Measurements from ENCODE around the gene FRMD8. TPM values are rescaled to one million over a fixed set of nuclear protein-coding genes. Genes with fewer than 3 reads are reported as not detected.

FRMD8 gene
- total and polyA plus RNA-seq, 10 donors: 19.3 to 128 (median 84.0) TPM

DNA sequence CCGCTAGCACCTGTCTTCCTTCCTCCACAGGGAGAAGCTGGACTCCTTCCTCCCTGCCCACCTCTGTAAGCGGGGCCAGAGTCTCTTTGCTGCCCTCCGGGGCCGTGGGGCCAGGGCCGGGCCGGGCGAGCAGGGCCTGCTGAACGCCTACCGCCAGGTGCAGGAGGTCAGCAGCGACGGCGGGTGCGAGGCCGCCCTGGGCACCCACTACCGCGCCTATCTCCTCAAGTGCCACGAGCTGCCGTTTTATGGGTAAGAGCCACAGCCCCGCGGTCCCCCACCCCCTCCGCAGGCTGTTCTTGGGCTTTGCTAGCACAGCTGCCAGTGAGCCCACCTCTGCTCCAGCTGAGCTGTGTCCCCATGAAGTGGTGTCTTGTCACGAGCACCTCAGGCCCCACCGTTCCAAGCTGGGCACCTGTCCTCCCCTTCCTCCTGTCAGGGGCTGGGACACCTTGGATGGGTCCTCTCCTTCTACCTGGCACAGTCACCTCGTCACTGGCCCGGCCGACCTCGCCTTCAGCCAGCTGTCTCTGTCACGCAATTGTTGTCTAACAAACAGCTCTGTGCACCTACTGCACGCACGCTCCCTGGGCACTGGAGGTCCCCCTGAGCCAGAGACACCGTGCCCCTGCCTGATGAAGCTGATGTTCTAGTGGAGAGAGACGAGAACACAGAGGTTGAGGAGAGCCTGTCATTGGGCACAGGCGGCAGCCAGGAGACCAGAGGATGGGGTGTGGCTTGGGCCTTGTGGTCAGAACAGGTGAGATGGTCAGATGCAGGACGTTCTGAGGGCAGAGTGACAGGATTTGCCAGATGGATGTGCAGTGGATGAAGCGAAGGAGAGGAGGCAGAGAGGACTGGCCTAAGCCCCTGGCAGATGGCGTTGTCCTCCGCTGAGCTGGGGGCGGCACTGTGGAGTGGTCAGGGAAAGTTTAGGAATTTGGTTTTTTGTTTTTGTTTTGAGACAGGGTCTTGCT is 10.6 kb downstream of the FRMD8 start:
- no peak for TF ChIP-seq POLR2A (IDR thresholded peaks at IDR 0.05)
- peak in 1 of 3 donors; percentile 24 for TF ChIP-seq POLR2AphosphoS5 (IDR thresholded peaks at IDR 0.05)
- H3K4me3 ChIP-seq: no peak overlapping the region
- H3K9me3 ChIP-seq: no peaks in the 10 kb centered on the region
- H3K36me3 ChIP-seq: peaks cover 7 to 100% (median 88%) of the 10 kb centered on the region in 6 donors
- H3K27me3 ChIP-seq (replicated peaks in 1 of 7): no peaks in the 10 kb centered on the region
- WGBS, 5 donors: 89 to 96% (median 92%) methylated on average over 26 to 38 of the region's 38 CpGs
- intact Hi-C loops (cut with DNase I; ENCODE audit: low total_unique reads): no loop called here
- no peak for DNase-seq
- H3K4me1 ChIP-seq: peaks cover 8 to 20% (median 12%) of the 10 kb centered on the region in 6 donors
- no peak overlapping the region for H3K27ac ChIP-seq

DNA sequence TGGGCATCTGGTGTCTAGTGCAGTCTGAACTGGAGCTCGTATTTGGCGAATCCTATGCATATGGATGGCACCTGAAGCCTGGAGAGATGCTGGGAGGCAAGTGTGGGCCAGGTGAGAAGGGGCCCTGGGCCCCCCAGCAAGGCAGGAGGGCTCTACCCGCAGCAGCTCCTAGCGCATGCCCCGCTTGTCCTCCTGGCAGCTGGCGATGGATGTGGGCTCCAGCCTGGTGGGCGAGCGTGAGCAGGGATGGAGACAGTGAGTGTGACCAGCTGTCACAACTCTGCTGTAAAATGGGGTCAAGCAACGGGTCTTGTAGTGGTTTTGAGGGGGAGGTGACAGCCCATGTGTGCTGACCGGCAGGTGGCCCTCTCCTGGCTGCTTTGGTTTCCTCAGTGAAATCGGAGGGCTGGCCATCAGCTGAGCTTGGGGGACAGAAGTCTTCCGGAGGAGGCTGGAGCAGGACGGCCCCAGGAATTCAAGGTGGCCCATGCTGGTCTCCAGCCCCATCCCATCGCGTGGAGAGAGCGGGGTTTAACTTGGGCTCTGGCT is 12.0 kb downstream of the FRMD8 start:
- 81 to 93% (median 90%) methylated on average over 13 to 16 of the region's 16 CpGs for WGBS, 5 donors
- no peaks in the 10 kb centered on the region for H3K9me3 ChIP-seq
- H3K4me1 ChIP-seq: peaks cover 1 to 20% (median 10%) of the 10 kb centered on the region in 6 donors
- peaks cover 7 to 100% (median 85%) of the 10 kb centered on the region in 6 donors for H3K36me3 ChIP-seq
- intact Hi-C loops (cut with DNase I; ENCODE audit: low total_unique reads): no loop called here
- H3K27ac ChIP-seq: no peak overlapping the region
- TF ChIP-seq, protein P1, sequence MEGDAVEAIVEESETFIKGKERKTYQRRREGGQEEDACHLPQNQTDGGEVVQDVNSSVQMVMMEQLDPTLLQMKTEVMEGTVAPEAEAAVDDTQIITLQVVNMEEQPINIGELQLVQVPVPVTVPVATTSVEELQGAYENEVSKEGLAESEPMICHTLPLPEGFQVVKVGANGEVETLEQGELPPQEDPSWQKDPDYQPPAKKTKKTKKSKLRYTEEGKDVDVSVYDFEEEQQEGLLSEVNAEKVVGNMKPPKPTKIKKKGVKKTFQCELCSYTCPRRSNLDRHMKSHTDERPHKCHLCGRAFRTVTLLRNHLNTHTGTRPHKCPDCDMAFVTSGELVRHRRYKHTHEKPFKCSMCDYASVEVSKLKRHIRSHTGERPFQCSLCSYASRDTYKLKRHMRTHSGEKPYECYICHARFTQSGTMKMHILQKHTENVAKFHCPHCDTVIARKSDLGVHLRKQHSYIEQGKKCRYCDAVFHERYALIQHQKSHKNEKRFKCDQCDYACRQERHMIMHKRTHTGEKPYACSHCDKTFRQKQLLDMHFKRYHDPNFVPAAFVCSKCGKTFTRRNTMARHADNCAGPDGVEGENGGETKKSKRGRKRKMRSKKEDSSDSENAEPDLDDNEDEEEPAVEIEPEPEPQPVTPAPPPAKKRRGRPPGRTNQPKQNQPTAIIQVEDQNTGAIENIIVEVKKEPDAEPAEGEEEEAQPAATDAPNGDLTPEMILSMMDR (IDR thresholded peaks at IDR 0.05 in 8 of 11, conservative IDR thresholded peaks at IDR 0.05 in 3 of 11): no peak
- TF ChIP-seq POLR2AphosphoS5 (IDR thresholded peaks at IDR 0.05): peak in 2 of 3 donors; percentile 15 to 56
- H3K27me3 ChIP-seq (replicated peaks in 1 of 7): no peaks in the 10 kb centered on the region
- no peak for DNase-seq
- no peak overlapping the region for H3K4me3 ChIP-seq

DNA sequence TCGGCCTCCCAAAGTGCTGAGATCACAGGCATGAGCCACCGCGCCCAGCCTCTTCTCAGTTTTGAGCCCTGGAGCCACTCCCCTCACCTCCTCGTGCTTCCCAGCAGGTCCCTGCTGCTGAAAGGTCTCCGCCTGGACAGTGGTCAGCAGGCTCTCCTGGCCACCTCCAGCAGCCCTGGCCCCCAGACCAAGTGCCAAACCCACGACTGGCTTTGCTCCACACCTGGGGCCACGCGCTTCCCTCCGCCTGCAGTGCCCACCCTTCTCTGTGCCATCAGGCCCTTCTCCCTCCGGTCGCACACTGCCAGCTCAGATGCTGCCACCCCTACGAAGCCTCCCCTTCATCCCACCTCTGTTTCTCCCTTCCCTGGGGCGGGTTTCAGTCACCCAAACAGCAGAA is 12.8 kb downstream of the FRMD8 start:
- 91 to 97% (median 93%) methylated on average over 12 to 13 of the region's 13 CpGs for WGBS, 5 donors
- Histone ChIP-seq H3K27me3 (replicated peaks in 1 of 7) (no peaks in the 10 kb centered on the region), H3K4me1 (peaks cover 9 to 24% (median 17%) of the 10 kb centered on the region in 6 donors), H3K27ac (no peak overlapping the region), H3K9me3 (no peaks in the 10 kb centered on the region), H3K36me3 (peaks cover 7 to 100% (median 83%) of the 10 kb centered on the region in 6 donors), H3K4me3 (no peak overlapping the region)
- intact Hi-C loops (cut with DNase I; ENCODE audit: low total_unique reads): no loop called here
- DNase-seq: no peak
- TF ChIP-seq, protein P1 (IDR thresholded peaks at IDR 0.05 in 8 of 11, conservative IDR thresholded peaks at IDR 0.05 in 3 of 11): no peak
- peak in 1 of 3 donors; percentile 34 for TF ChIP-seq POLR2AphosphoS5 (IDR thresholded peaks at IDR 0.05)
- TF ChIP-seq POLR2A (IDR thresholded peaks at IDR 0.05): no peak

DNA sequence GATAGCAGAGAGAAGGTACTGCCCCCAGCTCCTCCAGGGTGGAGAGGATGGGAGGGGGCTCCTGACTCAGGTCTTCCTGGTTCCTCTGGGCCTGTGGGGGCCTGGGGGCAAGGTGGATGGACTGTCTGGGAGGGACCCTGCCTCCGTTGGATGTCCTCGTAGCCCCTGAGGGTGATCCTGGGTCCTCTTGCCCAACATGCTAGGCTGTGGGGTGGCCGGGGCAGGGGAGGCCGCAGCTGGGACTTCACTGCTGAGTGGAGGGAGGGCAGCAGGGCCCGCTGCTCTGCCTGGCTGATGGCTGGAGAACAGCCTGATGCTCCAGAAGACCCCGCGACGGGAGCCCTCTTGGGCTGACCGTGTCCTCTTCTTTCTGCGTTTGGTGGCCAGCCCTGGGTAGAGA is 13.4 kb downstream of the FRMD8 start:
- no peak for DNase-seq
- TF ChIP-seq, protein P1 (IDR thresholded peaks at IDR 0.05 in 8 of 11, conservative IDR thresholded peaks at IDR 0.05 in 3 of 11): no peak
- TF ChIP-seq POLR2AphosphoS5 (IDR thresholded peaks at IDR 0.05) (no peak), POLR2A (IDR thresholded peaks at IDR 0.05) (no peak)
- intact Hi-C loops (cut with DNase I; ENCODE audit: low total_unique reads): no loop called here
- WGBS, 5 donors: 92 to 97% (median 95%) methylated on average over 8 to 10 of the region's 10 CpGs
- H3K27ac ChIP-seq: peak overlapping the region in 1 of 8 donors; percentile 23
- peaks cover 14 to 30% (median 23%) of the 10 kb centered on the region in 6 donors for H3K4me1 ChIP-seq
- no peaks in the 10 kb centered on the region for H3K9me3 ChIP-seq
- peaks cover 7 to 100% (median 83%) of the 10 kb centered on the region in 6 donors for H3K36me3 ChIP-seq
- H3K4me3 ChIP-seq: no peak overlapping the region
- H3K27me3 ChIP-seq (replicated peaks in 1 of 7): no peaks in the 10 kb centered on the region

Measured in spleen (tissue), 11 donors.